ENCODE data around the gene HAAO. TPM values are rescaled to one million over a fixed set of nuclear protein-coding genes. Genes with fewer than 3 reads are reported as not detected.

Gene HAAO
- total RNA-seq, 1 experiment from 2014 or later: 0.74 TPM

GRCh38 chr2:42787788-42788477 lies 4.5 kb downstream of the HAAO start:
- H3K4me3 ChIP-seq (ENCODE audit: low read depth in 2 of 2, low read length in 2 of 2): no peak overlapping the region
- H3K36me3 ChIP-seq (ENCODE audit: control insufficient read depth, insufficient read depth, low read length): no peaks in the 10 kb centered on the region
- no peaks in the 10 kb centered on the region for H3K27me3 ChIP-seq (ENCODE audit: control insufficient read depth, insufficient read depth, low read length)
- ATAC-seq: no peak
- intact Hi-C loops (cut with micrococcal nuclease; ENCODE audit: unreplicated experiment) (no loop called here), in situ Hi-C loops (cut with HindIII; ENCODE audit: low pct_unique_long_range_greater_than_20kb, low sequenced_read_pairs) (no loop called here)
- no peaks in the 10 kb centered on the region for H3K4me1 ChIP-seq (ENCODE audit: control insufficient read depth, insufficient read depth, low read length)
- no peak for DNase-seq (ENCODE audit: low read depth, low spot score)
- ChIA-PET CTCF (no interaction called here), POLR2A (no interaction called here)
- no TSS peak for BruUV-seq (replicated peaks)
- no peak overlapping the region for H3K27ac ChIP-seq (ENCODE audit: low read length)
- no peak for TF ChIP-seq TCF7L2 (IDR thresholded peaks at IDR 0.05; ENCODE audit: low read depth, low read length)
- TF ChIP-seq POLR2AphosphoS5 (IDR thresholded peaks at IDR 0.05; ENCODE audit: low read depth, low read length): no peak
- TF ChIP-seq SIN3A (IDR thresholded peaks at IDR 0.05; ENCODE audit: borderline replicate concordance, insufficient read depth, low read depth, low read length): no peak
- TF ChIP-seq REST (IDR thresholded peaks at IDR 0.05; ENCODE audit: insufficient read depth in 1 of 2, low read depth in 2 of 2, low read length in 1 of 2): no peak
- TF ChIP-seq CTCF (IDR thresholded peaks at IDR 0.05): no peak
- H3K9me3 ChIP-seq (ENCODE audit: control insufficient read depth, insufficient read depth, low read depth, low read length): no peaks in the 10 kb centered on the region

GRCh38 chr2:42787424-42787787 lies 5.0 kb downstream of the HAAO start:
- DNase-seq (ENCODE audit: low read depth, low spot score) (no peak), ATAC-seq (no peak)
- H3K27ac ChIP-seq (ENCODE audit: low read length): no peak overlapping the region
- H3K4me3 ChIP-seq (ENCODE audit: low read depth in 2 of 2, low read length in 2 of 2): no peak overlapping the region
- no peaks in the 10 kb centered on the region for H3K4me1 ChIP-seq (ENCODE audit: control insufficient read depth, insufficient read depth, low read length)
- in situ Hi-C loops (cut with HindIII; ENCODE audit: low pct_unique_long_range_greater_than_20kb, low sequenced_read_pairs): no loop called here
- intact Hi-C loops (cut with micrococcal nuclease; ENCODE audit: unreplicated experiment): no loop called here
- no peaks in the 10 kb centered on the region for H3K9me3 ChIP-seq (ENCODE audit: control insufficient read depth, insufficient read depth, low read depth, low read length)
- no peaks in the 10 kb centered on the region for H3K27me3 ChIP-seq (ENCODE audit: control insufficient read depth, insufficient read depth, low read length)
- POLR2A ChIA-PET: interaction anchor here (0.6 kb wide), 1 partner anchor 12 kb away, joined by 3 read pairs; no protein-coding TSS in a partner anchor
- BruUV-seq (replicated peaks): no TSS peak
- TF ChIP-seq POLR2AphosphoS5 (IDR thresholded peaks at IDR 0.05; ENCODE audit: low read depth, low read length) (no peak), TCF7L2 (IDR thresholded peaks at IDR 0.05; ENCODE audit: low read depth, low read length) (no peak), CTCF (IDR thresholded peaks at IDR 0.05) (no peak), REST (IDR thresholded peaks at IDR 0.05; ENCODE audit: insufficient read depth in 1 of 2, low read depth in 2 of 2, low read length in 1 of 2) (no peak), SIN3A (IDR thresholded peaks at IDR 0.05; ENCODE audit: borderline replicate concordance, insufficient read depth, low read depth, low read length) (no peak)
- CTCF ChIA-PET: no interaction called here
- no peaks in the 10 kb centered on the region for H3K36me3 ChIP-seq (ENCODE audit: control insufficient read depth, insufficient read depth, low read length)
